Activated CD4-positive, CD25-positive, alpha-beta regulatory T cell (primary cell): Measurements from ENCODE around the gene ADAMTS12.

ENCODE experiments used
- DNase-seq, 4 experiments: peaks; one replicate each; lab custom pipeline; 2025; lab: John Stamatoyannopoulos, UW

The ADAMTS12 gene

DNA sequence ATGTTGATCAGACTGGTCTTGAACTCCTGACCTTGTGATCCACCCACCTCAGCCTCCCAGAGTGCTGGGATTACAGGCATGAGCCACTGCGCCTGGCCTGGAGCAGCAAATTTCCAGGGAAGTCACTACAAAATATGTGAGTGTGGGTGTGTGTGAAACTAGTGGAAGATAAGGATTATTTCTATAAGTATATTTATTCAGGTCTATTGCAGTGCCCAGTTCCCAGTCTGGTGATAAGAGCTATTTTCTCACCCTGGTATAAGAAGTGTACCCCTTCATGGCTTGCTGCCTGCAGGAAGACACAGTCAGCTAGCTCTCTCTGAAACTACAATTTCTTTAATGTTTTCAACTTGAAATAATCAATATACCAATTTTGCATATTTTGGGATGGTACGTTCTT lies 414.0 kb downstream of the ADAMTS12 start:
- no peak for DNase-seq

DNA sequence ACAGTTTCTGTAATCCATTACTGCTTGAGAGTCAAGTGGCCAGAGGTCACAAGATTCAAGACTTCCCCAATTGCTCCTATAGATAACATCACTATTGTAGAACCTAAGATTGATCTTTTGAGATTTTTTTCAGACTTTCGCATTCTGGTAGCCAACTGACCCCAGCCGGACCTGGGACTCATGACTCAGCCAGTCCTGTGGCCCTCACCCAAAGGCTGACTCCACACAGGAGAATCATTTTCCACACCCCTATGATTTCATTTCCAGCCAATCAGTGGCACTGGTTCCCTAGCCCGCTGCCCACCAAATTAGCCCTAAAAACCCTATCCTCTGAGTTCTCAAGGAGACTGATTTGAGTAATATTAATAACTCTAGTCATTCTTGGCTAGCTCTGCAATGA lies 414.8 kb downstream of the ADAMTS12 start:
- no peak for DNase-seq

DNA sequence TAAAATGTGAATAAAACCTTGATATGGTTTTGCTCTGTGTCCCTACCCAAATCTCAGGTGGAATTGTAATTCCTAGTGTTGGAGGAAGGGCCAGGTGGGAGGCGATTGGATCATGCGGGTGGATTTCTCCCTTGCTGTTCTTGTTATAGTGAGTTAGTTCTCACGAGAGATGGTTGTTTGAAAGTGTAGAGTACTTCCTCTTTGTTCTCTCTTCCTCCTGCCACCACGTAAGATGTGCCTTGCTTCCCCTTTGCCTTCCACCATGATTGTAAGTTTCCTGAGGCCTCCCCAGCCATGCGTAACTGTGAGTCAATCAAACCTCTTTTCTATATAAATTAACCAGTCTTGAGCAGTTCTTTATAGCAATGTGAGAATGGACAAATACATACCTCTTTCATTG lies 416.1 kb downstream of the ADAMTS12 start:
- DNase-seq: no peak

DNA sequence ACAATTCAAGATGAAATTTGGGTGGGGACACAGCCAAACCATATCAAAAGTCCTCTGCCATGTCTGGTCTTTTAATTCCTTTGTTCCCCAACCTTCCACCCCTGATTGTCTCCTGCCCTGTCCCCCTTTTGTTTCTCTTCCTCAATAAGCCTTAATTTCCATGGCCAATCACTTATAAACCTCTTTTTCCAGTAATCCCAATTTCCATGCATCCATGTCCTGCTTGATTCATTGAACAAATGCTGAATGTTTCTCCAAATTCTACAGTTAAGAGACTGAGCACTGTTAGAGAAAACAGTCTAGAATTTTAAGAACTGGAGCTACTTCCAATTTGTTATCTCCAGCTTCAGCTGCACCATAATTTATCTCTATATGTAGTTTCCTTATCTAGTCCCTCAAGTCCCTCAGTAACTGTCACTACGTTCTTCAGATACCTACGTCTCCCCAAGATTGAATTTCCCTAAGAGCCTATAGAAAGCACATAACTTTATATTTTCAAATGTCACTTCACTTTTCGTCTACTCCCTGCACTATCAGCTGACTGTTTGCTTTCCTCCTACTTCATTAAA lies 416.8 kb downstream of the ADAMTS12 start:
- DNase-seq: no peak

DNA sequence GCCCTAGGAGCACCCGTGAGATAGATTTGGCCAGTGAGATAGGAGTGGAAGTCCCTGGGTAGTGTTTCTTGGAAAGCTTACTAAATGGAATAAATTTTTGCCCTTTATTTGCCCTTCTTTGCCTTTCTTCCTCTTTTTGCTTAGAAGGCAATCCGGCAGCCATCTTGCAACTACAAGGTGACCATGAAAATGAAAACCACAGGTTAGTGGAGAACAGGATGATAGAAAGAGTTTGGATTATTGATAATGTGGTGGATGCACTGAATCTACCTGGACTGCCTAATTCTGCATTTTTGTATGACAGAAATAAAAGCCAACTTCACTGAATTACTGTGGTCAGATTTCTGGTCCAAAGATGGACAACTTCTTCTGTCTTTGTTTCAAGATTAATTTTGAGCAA lies 417.8 kb downstream of the ADAMTS12 start:
- no peak for DNase-seq
